Measurements from ENCODE around the gene RPH3AL. TPM values are rescaled to one million over a fixed set of nuclear protein-coding genes. Genes with fewer than 3 reads are reported as not detected.
A peak's percentile ranks its signal among the peaks of the same experiment; 100 is the strongest.

The RPH3AL gene
- total RNA-seq, 2 donors from 2014 or later: 9.7 to 11.2 TPM

- intact Hi-C loops (cut with DNase I): no loop called here
- peak; percentile 77 for DNase-seq (ENCODE audit: low spot score)
These were observed 59.9 kb downstream of the RPH3AL start for GRCh38 chr17:292531-293382.

GRCh38 chr17:292016-292415 is 60.6 kb downstream of the RPH3AL start:
- intact Hi-C loops (cut with DNase I): no loop called here
- DNase-seq (ENCODE audit: low spot score): peak; percentile 73

GRCh38 chr17:291587-291986 is 61.0 kb downstream of the RPH3AL start:
- DNase-seq (ENCODE audit: low spot score): no peak
- intact Hi-C loops (cut with DNase I): no loop called here

- DNase-seq (ENCODE audit: low spot score): peak; percentile 64
- intact Hi-C loops (cut with DNase I): no loop called here
These were observed 62.0 kb downstream of the RPH3AL start for GRCh38 chr17:290626-291025.

- DNase-seq (ENCODE audit: low spot score): peak; percentile 68
- intact Hi-C loops (cut with DNase I): no loop called here
These were observed 62.5 kb downstream of the RPH3AL start for GRCh38 chr17:290121-290521.

- DNase-seq (ENCODE audit: low spot score): peak; percentile 59
- intact Hi-C loops (cut with DNase I): no loop called here
These were observed 63.2 kb downstream of the RPH3AL start for GRCh38 chr17:289409-289808.

GRCh38 chr17:288802-289356 is 63.7 kb downstream of the RPH3AL start:
- DNase-seq (ENCODE audit: low spot score): no peak
- intact Hi-C loops (cut with DNase I): no loop called here

GRCh38 chr17:286571-286970 is 66.0 kb downstream of the RPH3AL start:
- intact Hi-C loops (cut with DNase I): no loop called here
- DNase-seq (ENCODE audit: low spot score): no peak

- intact Hi-C loops (cut with DNase I): no loop called here
- peak; percentile 68 for DNase-seq (ENCODE audit: low spot score)
These were observed 66.7 kb downstream of the RPH3AL start for GRCh38 chr17:285751-286422.

GRCh38 chr17:284676-285355 is 67.8 kb downstream of the RPH3AL start:
- DNase-seq (ENCODE audit: low spot score): peak; percentile 61
- intact Hi-C loops (cut with DNase I): no loop called here

GRCh38 chr17:283911-284675 is 68.5 kb downstream of the RPH3AL start:
- peak; percentile 72 for DNase-seq (ENCODE audit: low spot score)
- intact Hi-C loops (cut with DNase I): no loop called here

- intact Hi-C loops (cut with DNase I): no loop called here
- peak; percentile 52 for DNase-seq (ENCODE audit: low spot score)
These were observed 69.4 kb downstream of the RPH3AL start for GRCh38 chr17:282912-283882.

GRCh38 chr17:282000-282911 is 70.4 kb downstream of the RPH3AL start:
- intact Hi-C loops (cut with DNase I): no loop called here
- DNase-seq (ENCODE audit: low spot score): peak; percentile 48

- intact Hi-C loops (cut with DNase I): no loop called here
- DNase-seq (ENCODE audit: low spot score): peak; percentile 66
These were observed 71.1 kb downstream of the RPH3AL start for GRCh38 chr17:281365-281999.

GRCh38 chr17:280901-281300 is 71.7 kb downstream of the RPH3AL start:
- no peak for DNase-seq (ENCODE audit: low spot score)
- intact Hi-C loops (cut with DNase I): no loop called here

GRCh38 chr17:280216-280615 is 72.4 kb downstream of the RPH3AL start:
- DNase-seq (ENCODE audit: low spot score): peak; percentile 58
- intact Hi-C loops (cut with DNase I): no loop called here

- DNase-seq (ENCODE audit: low spot score): no peak
- intact Hi-C loops (cut with DNase I): no loop called here
These were observed 72.8 kb downstream of the RPH3AL start for GRCh38 chr17:279776-280175.

Measured in posterior vena cava (tissue), 2 donors.